HG02852 (cell line): ENCODE data around the gene TIAM2.
"Not testable (repeated sequence)": the region's sequence is repeated elsewhere in the genome, so short reads cannot be mapped to it uniquely, and the experiment has no call there.

Experiments used
- ATAC-seq: cut with Tn5 transposase; IDR thresholded peaks from one replicate; pipeline ENCODE4 v1.9.1; 2021; ENCODE audit warnings: mild to moderate bottlenecking, moderate library complexity; ENCODE audit not compliant: unreplicated experiment

Gene TIAM2

GRCh38 chr6:155090166-155090565 lies 95.1 kb downstream of the TIAM2 start:
- no peak for ATAC-seq

GRCh38 chr6:155091756-155092155 lies 96.6 kb downstream of the TIAM2 start:
- no peak for ATAC-seq

- no peak for ATAC-seq
These were observed 98.3 kb downstream of the TIAM2 start for GRCh38 chr6:155093430-155093829.

GRCh38 chr6:155100087-155100486 lies 105.0 kb downstream of the TIAM2 start:
- no peak for ATAC-seq

DNA sequence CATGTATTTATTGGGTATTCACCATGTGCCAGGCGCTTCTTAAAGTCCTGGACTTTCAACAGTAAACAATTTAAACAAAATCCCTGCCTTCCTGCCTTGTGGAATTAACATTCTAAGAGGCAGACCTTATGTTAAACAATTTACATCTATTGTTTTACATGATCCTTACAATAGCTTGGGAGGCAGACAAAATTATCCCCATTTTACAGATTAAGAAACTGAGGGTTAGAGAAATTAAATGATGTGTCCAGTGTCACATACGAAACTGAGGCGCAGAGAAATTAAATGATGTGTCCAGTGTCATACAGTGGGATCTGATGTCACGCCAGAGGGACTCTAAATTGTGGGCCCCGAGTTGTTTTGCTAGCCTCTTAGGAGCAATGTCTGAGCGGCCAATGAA lies 105.5 kb downstream of the TIAM2 start:
- ATAC-seq: no peak

- ATAC-seq: not testable (repeated sequence)
These were observed 108.0 kb downstream of the TIAM2 start for GRCh38 chr6:155103083-155103645.

DNA sequence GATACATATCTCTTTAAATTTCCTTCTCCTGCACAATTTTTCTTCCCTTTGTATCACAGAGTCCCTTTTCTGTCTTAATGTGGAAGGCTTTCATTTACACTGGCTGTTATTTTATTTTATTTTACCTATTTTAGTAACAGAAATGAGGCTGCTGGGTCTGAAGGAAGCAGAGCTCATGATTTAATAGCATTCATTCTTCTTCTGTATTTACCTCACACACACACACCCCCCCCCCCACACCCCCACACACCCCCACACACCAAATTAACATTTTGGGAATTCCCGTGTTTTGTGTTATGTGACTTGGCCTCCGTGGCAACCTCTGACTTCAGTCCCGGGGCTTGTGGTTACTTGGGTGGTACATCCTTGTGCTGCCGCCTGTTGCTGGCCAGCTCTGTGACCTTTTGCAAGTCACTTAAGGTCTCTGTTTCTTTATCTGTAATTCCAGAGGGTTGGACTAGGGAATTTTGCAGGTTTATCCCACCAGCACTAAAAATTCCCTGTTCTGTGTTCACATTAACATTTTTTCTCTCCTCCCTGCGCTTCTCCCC lies 108.8 kb downstream of the TIAM2 start:
- no peak for ATAC-seq

DNA sequence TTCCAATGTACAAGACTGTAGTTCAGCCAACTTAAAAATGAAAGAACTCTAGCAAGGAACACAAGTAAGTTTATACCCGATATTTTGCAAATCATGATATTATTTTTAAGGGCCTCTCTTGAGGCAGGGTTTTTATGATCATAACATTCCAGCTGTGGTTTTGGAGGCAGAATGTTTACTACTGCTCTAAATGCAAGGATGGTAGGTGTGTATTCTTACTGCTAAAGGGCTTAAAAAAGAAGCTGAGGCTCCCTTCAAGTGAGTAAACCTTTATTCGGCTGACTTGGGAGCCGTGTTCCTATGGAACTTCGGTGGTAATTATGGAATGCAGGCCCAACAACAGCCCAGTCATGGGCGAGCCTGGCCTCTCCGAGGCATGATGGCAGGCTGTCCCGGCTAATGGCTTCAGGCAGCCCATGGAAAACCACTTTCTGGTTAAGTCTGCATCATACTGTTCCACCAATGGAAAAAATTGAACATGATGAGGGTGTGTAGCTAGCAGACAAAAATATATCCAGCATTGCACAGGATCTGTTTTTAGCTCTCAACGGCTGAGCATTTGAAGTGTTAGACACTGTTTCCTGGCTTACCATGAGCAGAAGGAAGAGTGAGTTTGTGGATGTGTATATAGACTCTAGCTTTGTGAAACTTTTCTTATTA lies 111.5 kb downstream of the TIAM2 start:
- ATAC-seq: no peak

- no peak for ATAC-seq
These were observed 112.4 kb downstream of the TIAM2 start for GRCh38 chr6:155107432-155108069.

DNA sequence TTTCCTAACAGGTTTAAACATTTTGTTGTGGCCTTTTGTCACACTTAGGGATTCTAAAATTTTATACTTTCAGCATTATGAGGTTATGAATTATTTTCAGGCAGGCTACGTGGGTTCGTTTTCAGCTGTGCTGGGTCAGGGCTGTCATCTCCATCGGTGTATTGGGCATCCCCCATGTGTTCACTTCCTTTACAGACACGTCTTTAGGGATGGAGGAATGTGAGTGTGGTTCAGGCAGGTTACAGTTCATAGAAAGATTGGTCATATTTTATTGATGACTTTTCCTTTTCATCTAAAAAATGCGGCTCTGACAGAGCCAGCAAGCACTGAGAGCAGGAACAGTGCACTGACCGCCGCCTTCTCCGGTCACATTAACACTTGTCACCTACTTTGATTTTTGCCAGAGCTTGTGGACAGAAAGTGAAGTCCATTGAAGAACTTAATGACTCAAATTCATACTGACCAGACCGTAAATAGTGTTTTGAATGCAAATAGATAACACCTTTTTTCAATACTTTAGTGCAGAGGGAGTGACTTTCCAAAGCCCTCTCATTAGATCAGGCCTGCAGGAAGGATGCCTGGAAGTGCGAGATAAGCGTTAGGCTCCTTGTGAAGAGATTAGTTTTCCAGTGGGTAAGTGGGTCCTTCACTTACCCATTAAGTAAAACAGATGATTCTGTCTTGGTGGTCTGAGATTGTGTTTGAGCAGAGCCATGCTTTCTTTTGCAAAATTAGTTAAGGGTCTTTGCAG lies 113.1 kb downstream of the TIAM2 start:
- no peak for ATAC-seq

- no peak for ATAC-seq
These were observed 115.6 kb downstream of the TIAM2 start for GRCh38 chr6:155110721-155111120.

- no peak for ATAC-seq
These were observed 117.6 kb downstream of the TIAM2 start for GRCh38 chr6:155112757-155113156.

GRCh38 chr6:155115893-155116570 lies 120.9 kb downstream of the TIAM2 start:
- ATAC-seq: no peak

DNA sequence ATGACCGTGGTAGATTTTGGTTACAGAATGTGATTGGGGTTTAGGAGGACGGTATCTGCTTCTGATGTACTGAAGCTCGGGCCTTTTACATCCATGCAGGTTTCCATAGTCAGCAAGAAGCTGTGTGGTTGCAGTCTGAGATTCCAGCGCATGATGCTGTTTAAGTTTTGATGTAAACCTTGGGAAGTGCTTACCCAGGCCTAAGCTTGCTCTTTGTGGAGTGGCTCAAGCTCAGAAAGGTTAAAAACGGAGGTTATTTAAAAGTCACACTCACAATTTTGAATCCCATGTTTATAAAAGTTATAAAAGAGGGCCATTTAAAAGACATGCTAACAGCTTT lies 121.4 kb downstream of the TIAM2 start:
- no peak for ATAC-seq

GRCh38 chr6:155117256-155117655 lies 122.1 kb downstream of the TIAM2 start:
- no peak for ATAC-seq

GRCh38 chr6:155117785-155118184 lies 122.7 kb downstream of the TIAM2 start:
- no peak for ATAC-seq

DNA sequence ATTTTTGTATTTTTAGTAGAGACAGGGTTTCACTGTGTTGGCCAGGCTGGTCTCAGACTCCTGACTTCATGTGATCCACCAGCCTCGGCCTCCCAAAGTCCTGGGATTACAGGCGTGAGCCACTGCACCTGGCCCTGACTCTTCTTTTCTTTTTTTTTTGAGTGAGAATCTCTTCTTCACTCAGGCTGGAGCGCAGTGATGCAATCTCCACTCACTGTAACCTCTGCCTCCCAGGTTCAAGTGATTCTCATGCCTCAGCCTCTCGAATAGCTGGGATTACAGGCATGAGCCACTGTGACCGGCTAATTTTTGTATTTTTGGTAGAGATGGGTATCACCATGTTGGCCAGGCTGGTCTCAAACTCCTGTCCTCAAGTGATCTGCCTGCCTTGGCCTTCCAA lies 124.1 kb downstream of the TIAM2 start:
- not testable (repeated sequence) for ATAC-seq

GRCh38 chr6:155120034-155120433 lies 124.9 kb downstream of the TIAM2 start:
- no peak for ATAC-seq

- no peak for ATAC-seq
These were observed 126.2 kb downstream of the TIAM2 start for GRCh38 chr6:155121294-155121693.

GRCh38 chr6:155121699-155122098 lies 126.6 kb downstream of the TIAM2 start:
- ATAC-seq: no peak
